CD4-positive, alpha-beta T cell treated with Interferon alpha-2 for 1 hour (primary cell): ENCODE data around the gene NLGN3.

Source experiments
- DNase-seq, 2 donors: peaks; one replicate each; pipeline ENCODE4 v3.0.0-alpha.2; 2020 to 2022

NLGN3 gene

DNA sequence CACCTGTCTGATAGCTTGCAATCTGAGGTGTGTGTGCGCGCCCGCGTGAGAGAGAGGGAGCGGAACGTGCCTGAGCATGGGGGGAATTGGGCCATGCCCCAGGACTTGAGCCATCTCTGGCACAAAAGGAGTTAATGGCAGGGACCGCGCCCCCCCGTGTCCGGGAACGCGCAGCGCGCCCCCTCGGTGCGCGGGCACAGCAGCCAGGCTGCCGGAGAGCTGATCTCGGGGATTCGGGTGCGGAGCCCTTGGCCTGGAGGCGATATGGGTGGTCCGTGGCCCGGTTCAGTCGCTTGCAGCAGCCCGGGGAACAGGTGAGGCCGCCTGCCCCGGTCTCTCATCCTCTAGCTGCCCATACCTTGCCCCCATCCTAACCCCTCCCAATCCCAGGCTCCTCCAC is at the start of gene NLGN3:
Gene NLGN3 (plus strand): TSS at position 191 of the 400 bp plus-strand sequence. CDS start 2,909 bp downstream, outside the sequence.
- DNase-seq, result no peak

DNA sequence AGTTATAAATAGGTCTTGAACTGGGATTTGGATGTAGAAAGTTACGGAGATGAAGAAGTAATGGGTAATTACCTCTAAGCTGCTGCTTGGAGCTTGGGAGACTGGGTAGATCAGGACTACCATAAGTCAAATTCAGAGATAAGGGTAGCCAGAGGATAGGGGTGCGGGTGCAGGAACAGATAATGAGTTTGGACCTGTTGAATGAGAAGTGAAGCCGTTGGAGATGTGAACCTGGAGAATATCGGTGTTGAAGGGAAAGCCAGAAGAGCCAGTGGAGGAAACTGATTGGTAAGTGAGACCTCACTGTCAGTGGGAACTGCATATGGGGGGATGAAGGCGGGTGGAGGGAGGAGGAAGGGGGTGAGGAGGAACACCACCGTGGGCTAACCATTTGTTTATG is 49.6 kb upstream of the NLGN3 start:
- DNase-seq, result no peak

DNA sequence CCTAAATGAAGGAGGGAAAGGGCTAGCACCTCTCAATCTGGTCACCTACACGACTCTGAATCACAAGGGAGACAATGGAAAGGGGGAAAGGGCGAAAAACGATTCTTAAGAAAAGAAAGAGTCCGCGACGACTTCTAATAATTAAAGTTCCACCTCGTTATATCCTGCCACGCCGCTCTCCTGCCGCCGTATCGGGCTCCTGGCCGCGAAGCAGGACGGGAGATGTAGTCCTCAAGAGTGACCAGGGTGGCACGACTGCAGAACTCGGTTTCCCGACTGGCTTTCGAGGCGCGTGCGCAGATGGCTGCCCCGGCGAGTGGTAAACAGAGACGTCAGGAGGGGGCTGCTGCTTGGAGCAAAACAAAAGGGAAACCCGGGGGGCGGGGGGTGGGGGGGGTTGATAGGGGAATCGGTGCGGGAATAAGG is 49.1 kb upstream of the NLGN3 start, which contains the start of gene FOXO4:
Gene FOXO4 (plus strand): TSS at position 297 of the 426 bp plus-strand sequence. CDS start 678 bp downstream, outside the sequence.
- peak; percentile 92 to 93 for DNase-seq

DNA sequence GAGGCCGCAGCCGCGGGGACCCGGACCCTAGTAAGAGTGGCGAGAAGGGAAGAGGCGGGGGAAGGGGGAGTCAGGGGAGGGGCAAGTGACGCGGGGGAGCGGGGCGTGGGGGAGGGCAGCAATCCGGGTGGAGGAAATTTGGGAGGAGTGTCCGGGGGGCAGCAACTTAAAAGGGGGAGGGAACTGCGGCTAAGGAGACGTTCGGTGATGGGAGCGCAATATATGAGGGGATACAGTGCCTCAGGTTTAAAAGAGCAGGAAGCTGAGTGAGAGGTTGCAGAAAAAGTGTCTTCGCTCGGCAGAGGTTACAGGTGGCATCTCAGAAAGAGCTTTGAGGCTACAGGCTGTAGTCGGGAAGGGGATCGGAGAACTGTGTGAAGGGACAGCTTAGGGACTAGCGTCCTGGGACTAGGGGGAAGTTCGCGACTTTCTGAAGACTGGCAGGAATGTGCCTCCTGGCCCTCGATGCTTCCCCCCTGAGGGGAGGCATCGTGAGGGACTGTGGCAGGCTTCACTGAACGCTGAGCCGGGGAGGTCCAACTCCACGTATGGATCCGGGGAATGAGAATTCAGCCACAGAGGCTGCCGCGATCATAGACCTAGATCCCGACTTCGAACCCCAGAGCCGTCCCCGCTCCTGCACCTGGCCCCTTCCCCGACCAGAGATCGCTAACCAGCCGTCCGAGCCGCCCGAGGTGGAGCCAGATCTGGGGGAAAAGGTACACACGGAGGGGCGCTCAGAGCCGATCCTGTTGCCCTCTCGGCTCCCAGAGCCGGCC is 48.5 kb upstream of the NLGN3 start:
- DNase-seq, result peak in 1 of 2 donors; percentile 81

DNA sequence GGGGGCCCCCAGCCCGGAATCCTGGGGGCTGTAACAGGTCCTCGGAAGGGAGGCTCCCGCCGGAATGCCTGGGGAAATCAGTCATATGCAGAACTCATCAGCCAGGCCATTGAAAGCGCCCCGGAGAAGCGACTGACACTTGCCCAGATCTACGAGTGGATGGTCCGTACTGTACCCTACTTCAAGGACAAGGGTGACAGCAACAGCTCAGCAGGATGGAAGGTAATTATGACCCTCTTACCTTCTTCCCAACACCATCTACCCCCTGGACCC is 47.9 kb upstream of the NLGN3 start:
- no peak for DNase-seq

DNA sequence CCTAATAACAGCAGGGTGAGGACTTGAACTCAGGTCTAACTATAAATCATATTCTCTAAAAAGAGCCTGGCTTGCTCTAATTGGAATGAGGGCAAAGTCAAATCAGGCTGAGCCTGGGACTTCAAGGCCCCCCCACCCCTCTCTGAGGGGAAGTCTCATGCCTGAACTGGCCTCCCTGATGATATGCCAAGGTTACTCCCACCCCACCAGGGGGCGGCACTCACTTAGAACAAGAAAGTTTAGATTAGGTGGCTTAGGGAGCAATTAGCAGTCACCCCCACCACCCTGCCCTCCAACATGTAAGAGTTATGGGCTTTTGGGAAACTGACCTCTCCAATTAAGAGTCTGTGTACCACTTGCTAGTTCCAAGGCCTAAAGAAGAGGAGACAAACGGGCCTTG is 46.3 kb upstream of the NLGN3 start:
- DNase-seq, result peak; percentile 83 to 84

DNA sequence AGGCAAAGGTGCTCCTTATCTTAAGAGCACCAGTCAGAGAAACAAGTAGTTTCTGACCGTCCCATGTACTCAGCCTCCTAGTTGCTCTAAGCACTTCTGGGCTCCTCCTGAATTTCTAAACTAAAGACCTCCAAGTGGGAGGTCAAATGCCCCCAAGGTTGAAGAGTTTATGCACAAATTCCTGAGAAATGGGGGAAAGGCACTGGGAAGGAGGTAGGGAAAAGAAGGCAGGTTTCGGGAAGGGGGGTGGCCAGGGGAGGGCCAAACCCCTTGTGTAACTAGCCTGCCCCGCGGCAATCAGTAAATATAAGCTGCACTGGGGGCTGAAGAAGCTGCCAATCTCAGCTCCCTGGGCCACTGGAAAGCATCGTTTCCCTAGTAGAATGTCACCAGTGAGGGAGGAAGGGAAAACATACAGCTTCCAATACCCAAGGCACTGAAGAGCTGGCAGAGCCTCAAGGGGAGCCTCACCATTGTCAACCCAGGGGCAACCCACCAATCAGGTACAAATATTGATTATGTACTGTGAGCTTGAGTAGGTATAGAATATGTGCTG is 45.6 kb upstream of the NLGN3 start:
- DNase-seq, result no peak

DNA sequence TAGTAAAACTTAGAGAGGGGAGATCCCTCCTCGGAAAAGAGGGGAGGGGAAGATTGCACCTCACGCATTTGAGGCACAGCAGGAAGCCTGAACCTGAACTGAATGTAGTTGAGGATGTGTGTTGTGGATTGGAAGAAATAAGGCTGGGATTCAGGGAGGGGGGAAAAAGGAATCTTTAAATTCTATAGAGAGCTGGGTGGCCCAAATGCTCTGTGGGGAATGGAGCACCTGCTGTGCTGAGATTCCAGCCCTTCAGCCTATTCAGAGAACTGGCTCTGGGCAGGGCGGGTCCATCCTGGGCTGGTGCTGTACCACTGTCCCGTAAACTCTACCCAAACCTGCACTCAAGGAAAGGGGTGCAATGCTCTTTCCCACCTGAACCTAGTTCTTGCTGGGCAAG is 44.9 kb upstream of the NLGN3 start:
- no peak for DNase-seq

DNA sequence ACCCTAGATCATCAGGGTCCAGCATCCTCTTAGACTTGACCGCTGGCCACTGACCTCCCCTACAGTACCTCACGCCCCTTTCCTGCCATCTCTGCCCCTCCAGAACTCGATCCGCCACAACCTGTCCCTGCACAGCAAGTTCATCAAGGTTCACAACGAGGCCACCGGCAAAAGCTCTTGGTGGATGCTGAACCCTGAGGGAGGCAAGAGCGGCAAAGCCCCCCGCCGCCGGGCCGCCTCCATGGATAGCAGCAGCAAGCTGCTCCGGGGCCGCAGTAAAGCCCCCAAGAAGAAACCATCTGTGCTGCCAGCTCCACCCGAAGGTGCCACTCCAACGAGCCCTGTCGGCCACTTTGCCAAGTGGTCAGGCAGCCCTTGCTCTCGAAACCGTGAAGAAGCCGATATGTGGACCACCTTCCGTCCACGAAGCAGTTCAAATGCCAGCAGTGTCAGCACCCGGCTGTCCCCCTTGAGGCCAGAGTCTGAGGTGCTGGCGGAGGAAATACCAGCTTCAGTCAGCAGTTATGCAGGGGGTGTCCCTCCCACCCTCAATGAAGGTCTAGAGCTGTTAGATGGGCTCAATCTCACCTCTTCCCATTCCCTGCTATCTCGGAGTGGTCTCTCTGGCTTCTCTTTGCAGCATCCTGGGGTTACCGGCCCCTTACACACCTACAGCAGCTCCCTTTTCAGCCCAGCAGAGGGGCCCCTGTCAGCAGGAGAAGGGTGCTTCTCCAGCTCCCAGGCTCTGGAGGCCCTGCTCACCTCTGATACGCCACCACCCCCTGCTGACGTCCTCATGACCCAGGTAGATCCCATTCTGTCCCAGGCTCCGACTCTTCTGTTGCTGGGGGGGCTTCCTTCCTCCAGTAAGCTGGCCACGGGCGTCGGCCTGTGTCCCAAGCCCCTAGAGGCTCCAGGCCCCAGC is 43.8 kb upstream of the NLGN3 start:
- DNase-seq, result no peak

DNA sequence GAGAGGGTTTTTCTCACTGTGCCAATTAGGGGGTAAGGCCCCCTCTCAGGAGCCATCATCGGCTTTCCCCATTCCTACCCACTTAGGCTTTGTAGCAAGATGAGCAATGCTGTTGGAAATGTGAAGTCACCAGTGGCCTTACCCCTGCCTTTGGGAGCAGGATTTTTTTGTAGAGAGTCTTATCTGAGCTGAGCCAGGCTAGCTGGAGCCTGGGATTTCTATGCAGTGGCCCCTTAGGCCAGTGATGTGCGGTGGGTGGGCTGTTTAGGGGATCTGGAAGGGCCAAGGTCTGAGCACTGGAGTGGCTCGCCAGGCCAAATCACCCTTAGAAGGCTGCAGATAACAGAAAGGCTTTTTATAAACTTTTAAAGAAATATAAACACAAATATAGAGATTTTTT is 42.3 kb upstream of the NLGN3 start:
- no peak for DNase-seq

DNA sequence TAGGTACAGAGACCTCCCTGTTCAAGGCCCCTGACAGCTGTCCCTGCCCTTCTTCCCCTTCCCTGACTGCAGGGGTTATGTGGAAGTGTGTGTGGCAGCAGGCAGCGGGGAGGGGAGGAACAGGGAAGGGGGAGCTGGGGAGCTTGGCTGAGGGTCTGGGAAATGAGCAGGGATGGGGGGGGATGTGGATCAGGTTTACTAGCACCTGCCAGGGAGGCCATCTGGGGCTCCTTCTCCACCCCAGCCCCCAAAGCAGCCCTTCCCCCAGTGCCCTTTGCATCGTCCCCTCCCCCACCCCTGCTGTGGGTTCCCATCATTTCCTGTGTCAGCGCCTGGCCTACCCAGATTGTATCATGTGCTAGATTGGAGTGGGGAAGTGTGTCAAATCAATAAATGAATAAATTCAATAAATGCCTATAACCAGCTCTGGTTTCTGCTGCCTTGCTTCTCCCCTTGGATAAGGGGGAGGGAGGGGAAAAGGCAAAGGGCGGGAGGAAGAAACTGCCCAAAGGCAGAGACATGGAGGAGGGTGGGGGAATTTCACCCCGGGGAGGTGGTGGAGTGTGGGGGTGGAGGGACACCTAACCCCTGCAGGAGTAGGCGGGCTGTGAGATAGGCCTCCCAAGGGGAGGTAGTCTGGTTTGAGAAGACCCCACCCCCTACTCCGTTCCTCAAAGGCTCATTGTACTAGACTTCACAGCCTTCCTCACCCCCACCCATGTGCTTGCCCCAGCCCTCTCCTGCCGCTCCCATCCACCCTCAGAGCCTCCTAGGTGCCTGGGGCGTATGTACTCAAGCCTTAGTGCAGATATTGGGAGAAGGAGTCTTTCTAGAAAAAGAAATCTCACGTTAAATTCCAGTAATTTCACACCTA is 41.3 kb upstream of the NLGN3 start:
- peak; percentile 55 to 73 for DNase-seq

DNA sequence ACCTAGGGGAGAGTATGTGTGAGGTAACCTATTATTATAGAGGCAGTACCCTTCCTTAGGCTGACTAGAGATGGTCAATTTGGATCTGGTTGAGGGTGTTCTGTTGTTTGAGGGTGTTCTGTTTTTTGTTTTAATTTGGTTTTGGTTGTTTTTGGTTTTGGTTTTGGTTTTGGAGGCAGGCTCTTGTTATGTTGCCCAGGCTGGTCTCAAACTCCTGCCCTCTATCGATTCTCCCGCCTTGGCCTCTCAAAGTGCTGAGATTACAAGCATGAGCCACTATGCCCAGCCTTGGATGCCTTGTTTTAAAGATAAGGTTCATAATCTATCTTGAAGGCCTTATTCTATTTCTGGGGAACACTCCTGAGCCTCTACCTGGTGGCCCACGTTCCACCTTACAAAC is 39.0 kb upstream of the NLGN3 start:
- peak in 1 of 2 donors; percentile 45 for DNase-seq

DNA sequence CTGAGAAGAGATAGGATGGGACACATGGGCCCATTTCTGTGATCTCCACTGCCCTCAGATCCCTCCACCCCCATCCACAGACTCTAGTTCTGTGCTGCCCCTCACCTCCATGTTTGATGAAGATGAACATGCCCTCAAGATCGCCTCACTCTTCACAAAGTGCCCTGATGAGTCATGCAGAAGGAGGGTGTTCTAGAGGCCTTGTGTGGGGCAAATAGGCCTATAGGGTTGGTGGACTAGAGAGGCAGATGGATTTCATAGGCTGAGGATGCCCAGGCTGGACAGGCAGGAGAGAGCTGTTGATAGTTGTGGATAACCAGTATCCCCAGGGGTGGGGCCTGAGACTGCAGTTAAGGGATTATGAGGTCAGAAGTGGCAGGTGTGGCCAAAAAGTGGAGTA is 38.2 kb upstream of the NLGN3 start, which contains the start of gene CXorf65:
Gene CXorf65 (minus strand): TSS at position 314 of the 400 bp plus-strand sequence. CDS start 184 bp downstream, at position 130.
- DNase-seq, result peak; percentile 17 to 55

DNA sequence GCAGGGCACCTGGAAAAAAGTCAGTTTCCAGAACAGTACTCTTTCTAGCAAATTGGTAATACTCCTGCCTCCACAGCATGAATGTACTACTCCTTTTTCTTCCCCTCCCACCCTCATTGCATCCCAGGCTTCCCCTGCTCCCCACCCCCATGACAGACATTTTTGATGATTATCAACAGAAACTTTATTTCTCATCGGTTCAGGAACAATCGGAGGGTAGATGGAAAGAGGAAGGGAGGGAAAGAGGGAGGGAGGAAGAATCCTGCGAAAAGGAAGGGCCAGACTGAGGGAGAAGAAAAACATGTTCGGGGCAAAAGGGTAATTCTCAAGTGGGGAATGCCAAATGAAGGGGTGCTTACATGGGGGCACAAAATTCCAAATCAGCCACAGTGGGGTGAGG is 37.4 kb upstream of the NLGN3 start:
- DNase-seq, result no peak

DNA sequence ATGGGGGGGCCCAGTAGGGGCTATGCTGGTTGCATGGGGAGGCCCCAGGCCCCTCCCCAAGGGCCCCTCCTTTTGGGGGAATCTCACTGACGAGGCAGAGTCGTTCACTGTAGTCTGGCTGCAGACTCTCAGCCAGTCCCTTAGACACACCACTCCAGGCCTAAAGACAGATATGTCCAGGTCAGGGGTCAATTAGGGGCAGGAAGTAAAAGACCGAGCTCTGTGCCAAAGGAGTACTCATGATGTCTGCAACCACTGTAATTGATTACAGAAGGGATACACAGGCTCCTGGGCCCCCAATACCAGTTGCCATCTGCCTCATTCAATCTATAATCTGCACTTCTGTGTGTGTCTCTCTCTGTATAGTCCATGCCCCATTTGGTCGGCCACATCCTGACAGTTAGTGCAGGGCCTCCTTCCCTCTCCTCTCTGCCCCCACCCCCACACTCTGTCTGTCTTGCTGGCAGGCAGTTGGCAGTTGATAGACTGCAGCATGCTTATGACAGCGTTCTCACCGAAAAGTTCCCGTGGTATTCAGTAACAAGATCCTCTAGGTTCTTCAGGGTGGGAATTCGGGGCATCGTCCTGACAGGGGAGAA is 36.8 kb upstream of the NLGN3 start:
- peak; percentile 23 to 56 for DNase-seq

DNA sequence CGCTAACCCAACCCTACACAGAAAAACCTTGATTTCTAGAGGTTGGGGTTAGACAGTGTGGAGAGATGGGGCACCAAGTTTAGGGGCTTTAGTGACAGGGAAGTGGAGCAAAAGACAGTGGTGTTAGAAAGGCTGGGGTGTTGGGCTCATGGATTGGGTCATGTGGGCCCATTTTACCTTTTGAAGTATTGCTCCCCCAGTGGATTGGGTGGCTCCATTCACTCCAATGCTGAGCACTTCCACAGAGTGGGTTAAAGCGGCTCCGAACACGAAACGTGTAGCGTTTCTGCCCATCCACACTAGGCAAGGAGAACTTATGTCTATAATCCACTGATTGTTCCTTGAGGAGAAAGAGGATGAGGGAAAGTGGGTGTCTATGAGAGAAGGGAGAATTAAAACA is 35.6 kb upstream of the NLGN3 start:
- DNase-seq, result peak in 1 of 2 donors; percentile 46

DNA sequence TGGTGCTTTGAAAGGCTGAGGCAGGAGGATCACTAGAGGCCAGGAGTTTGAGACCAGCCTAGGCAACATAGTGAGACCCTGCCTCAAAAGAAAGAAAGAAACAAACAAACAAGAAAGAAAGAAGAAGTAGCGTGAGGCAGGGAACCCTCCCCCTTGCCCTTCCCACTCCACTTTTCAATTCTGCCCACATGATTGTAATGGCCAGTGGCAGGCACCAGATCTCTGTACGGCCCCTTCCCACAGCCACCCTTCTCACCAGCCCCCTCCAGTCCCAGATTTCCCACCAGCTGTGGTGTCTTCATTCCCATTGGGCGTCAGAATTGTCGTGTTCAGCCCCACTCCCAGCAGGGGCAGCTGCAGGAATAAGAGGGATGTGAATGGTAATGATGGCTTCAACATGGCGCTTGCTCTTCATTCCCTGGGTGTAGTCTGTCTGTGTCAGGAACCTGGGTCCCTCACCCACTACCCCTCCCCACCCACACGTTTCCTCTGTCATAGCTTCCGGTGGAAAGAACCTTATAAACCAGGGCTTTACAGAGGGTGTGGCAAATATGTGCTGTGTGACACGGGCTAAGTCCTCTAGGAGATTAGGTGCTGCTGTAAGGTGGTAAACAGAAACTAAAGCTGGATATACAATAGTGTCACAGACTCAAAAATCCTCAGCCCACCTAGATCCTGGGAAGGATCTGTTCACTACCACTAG is 33.3 kb upstream of the NLGN3 start, which contains the start of gene IL2RG:
Gene IL2RG (minus strand): TSS at position 437 of the 703 bp plus-strand sequence. CDS start 38 bp downstream, at position 399.
- DNase-seq, result peak; percentile 90 to 93

DNA sequence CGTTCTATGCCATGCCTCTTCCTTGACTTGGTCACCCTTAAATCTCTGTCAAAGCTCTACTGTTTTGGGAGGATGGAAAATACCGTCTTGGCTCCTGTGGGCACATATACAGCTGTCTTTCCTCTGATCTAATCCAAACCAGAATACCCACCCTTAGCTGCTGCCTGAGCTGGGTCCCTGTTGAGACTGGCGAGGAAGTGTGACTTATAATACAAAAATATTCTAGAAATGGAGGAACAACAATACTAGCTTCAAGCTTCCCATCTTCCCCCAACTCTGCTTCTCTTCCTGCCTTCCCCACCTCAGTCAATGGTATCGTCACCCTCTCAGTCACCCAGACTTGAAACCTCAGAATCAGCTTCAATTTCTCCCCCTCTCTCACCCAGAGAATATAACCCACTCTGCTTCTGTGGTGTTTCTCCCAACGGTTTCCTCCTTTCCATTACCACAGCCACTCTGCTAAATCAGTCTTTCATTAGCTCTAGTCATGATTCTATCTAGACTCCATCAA is 32.7 kb upstream of the NLGN3 start:
- peak; percentile 21 to 65 for DNase-seq

DNA sequence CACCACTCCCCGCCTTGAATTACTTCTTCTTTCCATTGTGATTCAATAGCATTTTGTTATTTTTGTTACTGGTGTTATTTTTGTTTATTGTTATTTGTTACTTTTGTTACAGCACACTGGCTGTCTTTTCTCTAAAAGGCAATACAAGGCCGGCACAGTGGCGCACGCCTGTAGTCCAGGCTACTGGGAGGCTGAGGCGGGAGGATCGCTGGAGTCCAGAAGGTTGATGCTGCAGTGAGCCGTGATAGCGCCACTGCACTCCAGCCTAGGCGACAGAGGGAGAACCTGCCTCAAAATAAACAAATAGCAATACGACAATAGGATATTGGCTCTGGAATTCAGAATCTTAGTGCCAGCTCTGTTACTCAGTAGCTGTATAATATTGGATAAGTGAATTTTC is 27.3 kb upstream of the NLGN3 start:
- no peak for DNase-seq

DNA sequence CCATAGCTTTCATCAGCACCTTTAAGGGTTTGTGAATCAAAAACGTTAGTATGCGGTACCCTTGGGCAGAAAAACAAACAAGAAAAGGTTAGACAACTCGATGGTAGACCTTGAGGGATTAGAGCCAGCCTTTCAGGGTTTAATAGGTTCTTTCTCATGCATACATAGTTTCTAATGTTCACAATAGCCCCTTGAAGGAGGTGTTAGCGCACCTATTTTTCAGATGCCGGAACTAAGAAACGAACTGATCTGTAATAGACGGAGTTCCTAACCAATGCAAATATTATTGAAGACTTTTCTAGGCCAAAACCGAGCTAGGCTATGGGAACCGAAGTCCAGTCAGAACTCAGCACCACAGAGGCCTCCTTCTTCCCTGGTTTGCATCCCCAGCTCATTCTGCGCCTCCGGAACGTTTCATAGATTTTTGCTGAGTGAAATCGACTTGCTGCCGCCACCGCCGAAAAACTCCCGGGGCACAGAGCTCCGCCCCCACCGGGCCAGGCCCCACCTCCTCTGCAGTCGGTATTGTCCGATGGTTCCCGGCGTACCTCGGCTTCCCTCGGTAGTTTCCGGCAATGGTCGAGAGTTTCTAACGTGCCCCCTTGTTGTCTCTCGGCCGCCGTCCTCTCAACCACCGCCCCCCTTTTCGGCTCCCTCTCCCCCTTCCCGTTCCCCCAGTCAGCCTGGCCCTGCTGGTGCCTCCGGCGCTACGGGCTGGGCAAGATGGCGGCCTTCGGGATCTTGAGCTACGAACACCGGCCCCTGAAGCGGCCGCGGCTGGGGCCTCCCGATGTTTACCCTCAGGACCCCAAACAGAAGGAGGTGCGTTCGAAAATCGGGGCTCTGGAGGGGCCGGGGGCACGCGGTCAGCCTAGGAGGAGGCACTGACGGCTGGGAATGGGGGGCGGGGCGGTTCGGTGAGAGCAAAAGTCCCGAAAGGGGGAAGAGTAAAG is 26.3 kb upstream of the NLGN3 start, which contains the start of gene MED12:
Gene MED12 (plus strand): TSS at position 565 of the 953 bp plus-strand sequence. CDS start 159 bp downstream, at position 724.
- DNase-seq, result peak; percentile 81 to 85
